OCI-LY1 (cell line): ENCODE measurements around the gene PNMA3.

Experiments
- EZH2 ChIP-seq: fragments of 200-600 bp; sonication (generic), shearing (Covaris generic); IDR thresholded peaks from 2 replicates; pipeline ENCODE4 v1.8.0; 2017; ENCODE audit warnings: borderline replicate concordance, mixed run types, mild to moderate bottlenecking, antibody characterized with exemption, low read length, moderate library complexity, mixed read lengths
- TF ChIP-seq, protein P1 (sequence below): fragments of 200-600 bp; sonication (generic), shearing (Covaris generic); IDR thresholded peaks from 2 replicates; pipeline ENCODE4 v1.5.1; 2017; ENCODE audit warnings: mild to moderate bottlenecking, antibody characterized with exemption, low read length, moderate library complexity, mixed read lengths

DNA sequence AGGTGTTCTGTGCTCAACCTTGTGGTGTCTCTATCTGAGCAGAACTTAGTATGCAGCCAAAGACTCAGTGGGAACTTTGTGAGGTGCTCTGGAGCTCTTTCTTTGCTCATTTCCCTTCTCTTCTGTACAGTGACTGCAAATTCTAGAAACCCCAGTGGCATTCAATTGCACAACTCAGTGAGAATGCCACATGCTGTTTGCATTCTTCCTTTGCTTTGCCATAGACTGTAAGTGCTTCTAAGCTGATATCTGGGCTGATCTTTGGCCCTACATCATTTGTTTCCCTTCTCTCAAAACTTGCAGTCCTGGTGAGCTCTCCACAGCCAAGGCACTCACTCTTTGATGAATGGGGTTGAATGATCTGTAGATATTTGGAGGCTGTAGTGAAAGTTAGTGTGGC, 7.0 kb downstream of the PNMA3 start:
- TF ChIP-seq, protein P1, sequence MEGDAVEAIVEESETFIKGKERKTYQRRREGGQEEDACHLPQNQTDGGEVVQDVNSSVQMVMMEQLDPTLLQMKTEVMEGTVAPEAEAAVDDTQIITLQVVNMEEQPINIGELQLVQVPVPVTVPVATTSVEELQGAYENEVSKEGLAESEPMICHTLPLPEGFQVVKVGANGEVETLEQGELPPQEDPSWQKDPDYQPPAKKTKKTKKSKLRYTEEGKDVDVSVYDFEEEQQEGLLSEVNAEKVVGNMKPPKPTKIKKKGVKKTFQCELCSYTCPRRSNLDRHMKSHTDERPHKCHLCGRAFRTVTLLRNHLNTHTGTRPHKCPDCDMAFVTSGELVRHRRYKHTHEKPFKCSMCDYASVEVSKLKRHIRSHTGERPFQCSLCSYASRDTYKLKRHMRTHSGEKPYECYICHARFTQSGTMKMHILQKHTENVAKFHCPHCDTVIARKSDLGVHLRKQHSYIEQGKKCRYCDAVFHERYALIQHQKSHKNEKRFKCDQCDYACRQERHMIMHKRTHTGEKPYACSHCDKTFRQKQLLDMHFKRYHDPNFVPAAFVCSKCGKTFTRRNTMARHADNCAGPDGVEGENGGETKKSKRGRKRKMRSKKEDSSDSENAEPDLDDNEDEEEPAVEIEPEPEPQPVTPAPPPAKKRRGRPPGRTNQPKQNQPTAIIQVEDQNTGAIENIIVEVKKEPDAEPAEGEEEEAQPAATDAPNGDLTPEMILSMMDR, result no peak
- TF ChIP-seq EZH2, result no peak
